Type B pancreatic cell (in vitro differentiated cells): Measurements from ENCODE around the gene ANKS1B. TPM values are rescaled to one million over a fixed set of nuclear protein-coding genes. Genes with fewer than 3 reads are reported as not detected.
"Not testable (repeated sequence)": the region's sequence is repeated elsewhere in the genome, so short reads cannot be mapped to it uniquely, and the experiment has no call there.

ENCODE experiments used
- DNase-seq: peaks from one replicate; pipeline ENCODE4 v3.0.0; 2021; ENCODE audit warnings: mixed read lengths; ENCODE audit not compliant: unreplicated experiment; ENCODE audit errors: extremely low spot score
- H3K27ac Mint-ChIP-seq: 2 replicates; pipeline ENCODE4 v1.8.0; 2021; ENCODE audit warnings: mild to moderate bottlenecking, mixed read lengths
- H3K27me3 Mint-ChIP-seq: 2 replicates; pipeline ENCODE4 v1.8.0; 2021; ENCODE audit warnings: mixed read lengths
- H3K36me3 Mint-ChIP-seq: 2 replicates; pipeline ENCODE4 v1.8.0; 2021; ENCODE audit warnings: mixed read lengths
- H3K4me1 Mint-ChIP-seq: one replicate; pipeline ENCODE4 v1.8.0; 2021; ENCODE audit warnings: mixed read lengths; ENCODE audit not compliant: unreplicated experiment
- H3K4me3 Mint-ChIP-seq: 2 replicates; pipeline ENCODE4 v1.8.0; 2021; ENCODE audit warnings: mild to moderate bottlenecking, mixed read lengths
- H3K9me3 Mint-ChIP-seq: 2 replicates; pipeline ENCODE4 v1.8.0; 2021; ENCODE audit warnings: mixed read lengths
- total RNA-seq: library from RNA; stranded (reverse); gene quantifications from 2 replicates; pipeline ENCODE4 v1.2.1, GENCODE V29; 2021; ENCODE audit warnings: low replicate concordance
- TF ChIP-seq, protein P1 (sequence below): fragments of 200-600 bp; sonication (generic); conservative IDR thresholded peaks from 2 replicates; pipeline ENCODE4 v1.5.0; 2021; ENCODE audit warnings: antibody characterized with exemption, mild to moderate bottlenecking

The ANKS1B gene
- total RNA-seq, 1 donor from 2014 or later, result 4.7 TPM

DNA sequence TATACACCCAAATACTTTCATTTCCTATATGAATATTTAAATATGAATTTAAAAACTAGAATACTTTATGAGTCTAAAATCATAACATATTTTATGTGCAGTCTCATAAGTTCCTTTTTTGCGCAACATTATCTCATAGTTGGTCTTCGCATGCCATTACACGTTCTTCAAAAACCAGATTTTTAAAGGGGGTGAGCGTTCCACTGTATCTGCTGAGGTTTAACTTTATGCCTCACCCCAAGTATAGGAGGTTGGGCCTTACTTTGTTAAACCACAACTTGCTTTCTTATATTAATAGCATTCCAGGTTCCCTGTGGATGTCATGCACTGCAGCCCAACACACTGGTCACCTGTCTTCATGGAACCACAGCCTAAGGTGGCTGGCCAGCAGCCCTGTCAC is 1221.1 kb downstream of the ANKS1B start:
- DNase-seq, result no peak
- TF ChIP-seq, protein P1, sequence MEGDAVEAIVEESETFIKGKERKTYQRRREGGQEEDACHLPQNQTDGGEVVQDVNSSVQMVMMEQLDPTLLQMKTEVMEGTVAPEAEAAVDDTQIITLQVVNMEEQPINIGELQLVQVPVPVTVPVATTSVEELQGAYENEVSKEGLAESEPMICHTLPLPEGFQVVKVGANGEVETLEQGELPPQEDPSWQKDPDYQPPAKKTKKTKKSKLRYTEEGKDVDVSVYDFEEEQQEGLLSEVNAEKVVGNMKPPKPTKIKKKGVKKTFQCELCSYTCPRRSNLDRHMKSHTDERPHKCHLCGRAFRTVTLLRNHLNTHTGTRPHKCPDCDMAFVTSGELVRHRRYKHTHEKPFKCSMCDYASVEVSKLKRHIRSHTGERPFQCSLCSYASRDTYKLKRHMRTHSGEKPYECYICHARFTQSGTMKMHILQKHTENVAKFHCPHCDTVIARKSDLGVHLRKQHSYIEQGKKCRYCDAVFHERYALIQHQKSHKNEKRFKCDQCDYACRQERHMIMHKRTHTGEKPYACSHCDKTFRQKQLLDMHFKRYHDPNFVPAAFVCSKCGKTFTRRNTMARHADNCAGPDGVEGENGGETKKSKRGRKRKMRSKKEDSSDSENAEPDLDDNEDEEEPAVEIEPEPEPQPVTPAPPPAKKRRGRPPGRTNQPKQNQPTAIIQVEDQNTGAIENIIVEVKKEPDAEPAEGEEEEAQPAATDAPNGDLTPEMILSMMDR, result no peak
- no peak overlapping the region for H3K27ac Mint-ChIP-seq
- no peaks in the 10 kb centered on the region for H3K27me3 Mint-ChIP-seq
- H3K4me3 Mint-ChIP-seq, result no peak overlapping the region
- H3K9me3 Mint-ChIP-seq, result no peaks in the 10 kb centered on the region
- H3K4me1 Mint-ChIP-seq, result no peaks in the 10 kb centered on the region
- H3K36me3 Mint-ChIP-seq, result no peaks in the 10 kb centered on the region

DNA sequence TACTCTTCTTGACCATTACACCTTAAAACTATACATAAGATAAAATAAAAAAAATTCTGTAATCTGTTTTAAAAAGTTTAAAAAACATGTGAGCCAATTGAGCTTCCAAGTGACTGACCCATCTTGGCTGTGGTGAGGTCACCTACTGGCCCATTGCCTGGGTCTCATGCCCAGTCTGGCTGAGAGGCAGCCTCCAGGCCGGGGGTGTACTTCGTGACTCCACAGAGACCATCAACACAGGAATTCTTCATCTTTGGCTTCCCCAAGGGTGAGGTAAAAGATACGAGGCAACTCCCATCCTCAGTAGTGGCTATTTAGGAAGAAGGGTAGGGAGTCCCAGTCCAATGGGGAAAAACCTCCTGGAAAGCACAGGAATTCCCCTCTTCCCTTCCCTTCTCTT is 1226.4 kb downstream of the ANKS1B start:
- TF ChIP-seq, protein P1, result no peak
- Mint-ChIP-seq H3K27me3 (no peaks in the 10 kb centered on the region), H3K9me3 (peaks cover 5% of the 10 kb centered on the region), H3K27ac (no peak overlapping the region), H3K4me1 (peaks cover 14% of the 10 kb centered on the region), H3K36me3 (peaks cover 4% of the 10 kb centered on the region), H3K4me3 (no peak overlapping the region)
- peak; percentile 22 for DNase-seq

DNA sequence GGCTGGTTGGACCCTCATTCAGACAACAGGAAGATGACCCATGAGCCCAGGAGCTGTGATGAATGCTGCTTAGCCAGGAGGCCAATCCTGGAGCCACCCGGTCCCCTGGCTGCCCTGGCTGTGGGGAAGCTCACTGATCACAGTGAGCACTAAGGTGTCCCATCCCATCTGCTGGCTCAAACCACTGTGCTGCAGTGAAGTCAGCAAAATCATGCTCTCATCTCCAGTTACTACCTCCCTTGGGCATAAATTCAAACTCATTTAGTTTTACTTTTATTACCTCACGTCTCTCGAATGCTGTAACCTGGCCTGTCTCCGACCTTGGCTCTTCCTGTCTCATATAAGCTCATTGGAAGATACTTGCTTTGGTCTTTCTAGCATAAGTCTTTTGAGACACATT is 1227.3 kb downstream of the ANKS1B start:
- peaks cover 22% of the 10 kb centered on the region for H3K4me1 Mint-ChIP-seq
- H3K36me3 Mint-ChIP-seq, result peaks cover 4% of the 10 kb centered on the region
- TF ChIP-seq, protein P1, result no peak
- H3K4me3 Mint-ChIP-seq, result no peak overlapping the region
- H3K27ac Mint-ChIP-seq, result no peak overlapping the region
- no peaks in the 10 kb centered on the region for H3K27me3 Mint-ChIP-seq
- DNase-seq, result no peak
- H3K9me3 Mint-ChIP-seq, result peaks cover 5% of the 10 kb centered on the region

DNA sequence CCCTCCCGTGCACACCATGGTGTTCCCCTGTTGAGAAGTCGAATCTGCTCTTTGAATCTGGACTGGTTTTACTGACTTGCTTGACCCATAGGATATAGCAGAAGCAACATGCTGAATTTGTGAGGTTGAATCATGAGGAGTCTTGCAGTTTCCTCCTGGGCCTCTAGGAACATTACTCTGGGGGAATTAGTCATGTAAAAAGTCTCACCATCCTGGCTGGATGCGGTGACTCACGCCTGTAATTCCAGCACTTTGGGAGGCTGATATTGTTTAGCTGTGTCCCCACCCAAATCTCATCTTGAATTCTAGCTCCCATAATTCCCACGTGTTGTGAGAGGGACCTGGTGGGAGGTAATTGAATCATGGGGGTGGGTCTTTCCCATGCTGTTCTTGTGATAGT is 1228.9 kb downstream of the ANKS1B start:
- not testable (repeated sequence) for H3K4me3 Mint-ChIP-seq, H3K27ac Mint-ChIP-seq, H3K27me3 Mint-ChIP-seq, H3K36me3 Mint-ChIP-seq, H3K9me3 Mint-ChIP-seq, DNase-seq
- peaks cover 22% of the 10 kb centered on the region for H3K4me1 Mint-ChIP-seq

DNA sequence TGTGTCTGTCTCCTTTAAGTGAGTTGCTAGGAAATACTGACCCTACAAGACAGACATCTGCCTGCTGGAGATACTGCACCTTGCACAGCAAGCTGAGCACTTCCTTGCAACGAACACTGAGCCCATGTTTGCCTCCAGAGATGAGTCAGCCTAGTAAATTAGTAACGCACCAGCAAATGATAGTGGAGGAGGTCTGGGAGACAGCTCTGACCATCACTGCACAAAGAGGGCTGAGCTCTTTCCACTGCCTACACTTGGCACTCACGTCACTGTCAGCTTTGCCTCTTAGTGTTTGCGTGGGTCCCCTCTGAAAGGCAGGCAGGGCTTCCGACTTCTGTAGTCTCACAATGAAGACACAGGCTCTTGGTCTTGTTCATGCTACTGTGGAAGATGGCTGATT is 1230.6 kb downstream of the ANKS1B start:
- H3K4me1 Mint-ChIP-seq, result peaks cover 26% of the 10 kb centered on the region
- peaks cover 4% of the 10 kb centered on the region for H3K36me3 Mint-ChIP-seq
- H3K4me3 Mint-ChIP-seq, result no peak overlapping the region
- no peak for DNase-seq
- H3K27me3 Mint-ChIP-seq, result peaks cover 6% of the 10 kb centered on the region
- TF ChIP-seq, protein P1, result no peak
- H3K9me3 Mint-ChIP-seq, result peaks cover 9% of the 10 kb centered on the region
- no peak overlapping the region for H3K27ac Mint-ChIP-seq

DNA sequence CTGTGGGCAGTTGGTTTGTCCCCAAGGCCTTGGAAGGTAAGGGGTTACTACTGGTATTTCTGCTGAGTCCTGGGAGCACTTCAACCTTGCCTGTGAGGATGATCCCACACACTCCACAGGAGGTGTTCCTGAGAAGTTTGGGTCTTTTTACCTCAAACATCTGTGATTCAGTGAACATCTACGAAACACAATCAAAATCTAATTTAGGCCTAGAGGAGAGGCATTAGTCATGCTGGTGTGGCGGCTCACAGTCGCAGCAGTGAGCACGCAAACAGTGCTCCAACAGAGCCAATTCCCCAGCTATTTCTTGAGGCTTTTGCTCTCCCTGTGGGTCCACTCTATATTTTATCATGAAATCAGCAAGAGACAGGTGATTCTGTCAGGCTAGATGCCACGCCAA is 1232.0 kb downstream of the ANKS1B start:
- DNase-seq, result no peak
- no peak overlapping the region for H3K27ac Mint-ChIP-seq
- H3K9me3 Mint-ChIP-seq, result peaks cover 9% of the 10 kb centered on the region
- peaks cover 4% of the 10 kb centered on the region for H3K36me3 Mint-ChIP-seq
- TF ChIP-seq, protein P1, result no peak
- H3K27me3 Mint-ChIP-seq, result peaks cover 6% of the 10 kb centered on the region
- no peak overlapping the region for H3K4me3 Mint-ChIP-seq
- peaks cover 26% of the 10 kb centered on the region for H3K4me1 Mint-ChIP-seq
